SK-N-DZ (cell line): ENCODE results near the gene REEP5.
"Not testable (repeated sequence)": the region's sequence is repeated elsewhere in the genome, so short reads cannot be mapped to it uniquely, and the experiment has no call there.

ENCODE experiments used
- DNase-seq: peaks from one replicate; pipeline ENCODE4 v3.0.0-alpha.2; 2015; ENCODE audit warnings: low spot score

REEP5 gene

GRCh38 chr5:112892066-112892465 lies 30.0 kb downstream of the REEP5 start:
- not testable (repeated sequence) for DNase-seq

GRCh38 chr5:112886975-112887374 lies 35.1 kb downstream of the REEP5 start:
- DNase-seq = no peak

GRCh38 chr5:112885001-112885400 lies 37.0 kb downstream of the REEP5 start:
- no peak for DNase-seq

- DNase-seq = no peak
Measured at GRCh38 chr5:112883192-112883591, 38.8 kb downstream of the REEP5 start.

- DNase-seq = no peak
Measured at GRCh38 chr5:112880219-112880964, 41.6 kb downstream of the REEP5 start.

- DNase-seq = no peak
Measured at GRCh38 chr5:112878760-112879159, 43.3 kb downstream of the REEP5 start.

- DNase-seq = no peak
Measured at GRCh38 chr5:112878101-112878500, 43.9 kb downstream of the REEP5 start.

- DNase-seq = no peak
Measured at GRCh38 chr5:112876362-112876761, 45.7 kb downstream of the REEP5 start.

GRCh38 chr5:112870966-112871365 lies 51.1 kb downstream of the REEP5 start:
- DNase-seq = no peak

GRCh38 chr5:112869948-112870347 lies 52.1 kb downstream of the REEP5 start:
- DNase-seq = no peak

- no peak for DNase-seq
Measured at GRCh38 chr5:112867411-112867810, 54.6 kb downstream of the REEP5 start.

GRCh38 chr5:112866739-112867138 lies 55.3 kb downstream of the REEP5 start:
- no peak for DNase-seq

GRCh38 chr5:112865128-112865527 lies 56.9 kb downstream of the REEP5 start:
- DNase-seq = no peak

- no peak for DNase-seq
Measured at GRCh38 chr5:112863549-112863948, 58.5 kb downstream of the REEP5 start.

- DNase-seq = no peak
Measured at GRCh38 chr5:112862085-112862484, 59.9 kb downstream of the REEP5 start.

- no peak for DNase-seq
Measured at GRCh38 chr5:112861638-112861985, 60.4 kb downstream of the REEP5 start.

- peak; percentile 98 for DNase-seq
Measured at GRCh38 chr5:112860929-112861637, 60.9 kb downstream of the REEP5 start, which contains the start of gene SRP19. TSS of gene SRP19 (plus strand) at chr5:112861287. CDS start at chr5:112861377, 90 bp downstream.

GRCh38 chr5:112860571-112860928 lies 61.5 kb downstream of the REEP5 start:
- DNase-seq = not testable (repeated sequence)

- no peak for DNase-seq
Measured at GRCh38 chr5:112857866-112858265, 64.2 kb downstream of the REEP5 start.

GRCh38 chr5:112854651-112855050 lies 67.4 kb downstream of the REEP5 start:
- DNase-seq = no peak

GRCh38 chr5:112849912-112850311 lies 72.1 kb downstream of the REEP5 start:
- DNase-seq = no peak

- peak; percentile 76 for DNase-seq
Measured at GRCh38 chr5:112848116-112848811, 73.8 kb downstream of the REEP5 start.

GRCh38 chr5:112847306-112847705 lies 74.7 kb downstream of the REEP5 start:
- no peak for DNase-seq
